Skeletal muscle satellite cell (primary cell): ENCODE measurements around the gene TRNT1. TPM values are rescaled to one million over a fixed set of nuclear protein-coding genes. Genes with fewer than 3 reads are reported as not detected.

Experiments
- H3K27me3 ChIP-seq: 2 replicates; pipeline ENCODE4 v1.7.0; 2013; ENCODE audit warnings: low read length; ENCODE audit not compliant: control insufficient read depth, insufficient read depth
- H3K36me3 ChIP-seq: 2 replicates; pipeline ENCODE4 v1.7.0; 2013; ENCODE audit warnings: mild to moderate bottlenecking, control low read depth, low read length; ENCODE audit not compliant: insufficient read depth
- H3K4me1 ChIP-seq: 2 replicates; pipeline ENCODE4 v1.7.0; 2013; ENCODE audit warnings: low read length; ENCODE audit not compliant: control insufficient read depth, insufficient read depth
- H3K4me2 ChIP-seq: 2 replicates; pipeline ENCODE4 v1.7.0; 2013; ENCODE audit warnings: mild to moderate bottlenecking, low read length
- H3K4me3 ChIP-seq: 2 replicates; pipeline ENCODE4 v1.7.0; 2013; ENCODE audit warnings: low read length
- H3K9ac ChIP-seq: 2 replicates; pipeline ENCODE4 v1.7.0; 2013; ENCODE audit warnings: mild to moderate bottlenecking, low read depth, low read length, moderate library complexity
- H3K9me3 ChIP-seq: replicated peaks from 2 replicates; pipeline ENCODE4 v1.7.0; 2013; ENCODE audit warnings: mild to moderate bottlenecking, control low read depth, low read length
- small RNA-seq: library from RNA; depleted of rRNA; stranded (forward); fragments of <200 nt; gene quantifications from one replicate; pipeline ENCODE3, GENCODE V24; 2012

The TRNT1 gene

GRCh38 chr3:3184876-3185275 lies 58.1 kb downstream of the TRNT1 start:
- Histone ChIP-seq H3K9ac (no peak overlapping the region), H3K4me1 (peaks cover 6% of the 10 kb centered on the region), H3K36me3 (no peaks in the 10 kb centered on the region), H3K27me3 (no peaks in the 10 kb centered on the region), H3K4me2 (no peak overlapping the region), H3K4me3 (no peak overlapping the region), H3K9me3 (no peaks in the 10 kb centered on the region)

DNA sequence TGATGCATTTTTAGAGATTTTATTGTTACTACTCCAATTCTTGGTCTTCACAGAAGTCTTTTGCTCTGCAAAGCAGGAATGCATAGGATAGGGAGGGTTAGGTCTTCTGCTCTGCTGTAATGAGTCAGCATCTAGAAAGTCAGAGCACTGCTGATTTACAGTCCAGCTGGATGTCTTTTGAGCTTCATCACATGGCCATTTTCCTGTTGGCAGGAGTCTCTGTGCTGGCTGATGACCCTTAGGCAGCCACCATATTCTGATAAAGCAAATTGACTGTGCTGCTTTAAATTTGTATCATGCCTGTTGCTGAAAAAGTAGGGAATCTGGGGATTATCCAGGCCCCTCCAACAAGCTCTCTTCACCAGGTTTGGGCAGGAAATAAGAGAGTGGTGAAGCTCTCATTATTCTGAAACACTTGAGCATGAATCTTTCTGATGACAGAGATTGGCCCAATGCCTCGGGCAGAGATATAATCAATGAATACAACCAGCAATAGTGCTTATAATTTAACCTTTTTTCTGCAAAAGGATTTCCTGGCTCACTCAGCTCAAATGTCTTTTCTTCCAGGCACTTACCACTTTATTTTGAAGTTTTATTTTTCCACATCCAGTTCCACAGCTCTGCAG lies 62.5 kb downstream of the TRNT1 start:
- no peaks in the 10 kb centered on the region for H3K9me3 ChIP-seq
- H3K9ac ChIP-seq = no peak overlapping the region
- H3K4me3 ChIP-seq = no peak overlapping the region
- no peaks in the 10 kb centered on the region for H3K4me1 ChIP-seq
- no peak overlapping the region for H3K4me2 ChIP-seq
- peaks cover 6% of the 10 kb centered on the region for H3K27me3 ChIP-seq
- H3K36me3 ChIP-seq = no peaks in the 10 kb centered on the region

DNA sequence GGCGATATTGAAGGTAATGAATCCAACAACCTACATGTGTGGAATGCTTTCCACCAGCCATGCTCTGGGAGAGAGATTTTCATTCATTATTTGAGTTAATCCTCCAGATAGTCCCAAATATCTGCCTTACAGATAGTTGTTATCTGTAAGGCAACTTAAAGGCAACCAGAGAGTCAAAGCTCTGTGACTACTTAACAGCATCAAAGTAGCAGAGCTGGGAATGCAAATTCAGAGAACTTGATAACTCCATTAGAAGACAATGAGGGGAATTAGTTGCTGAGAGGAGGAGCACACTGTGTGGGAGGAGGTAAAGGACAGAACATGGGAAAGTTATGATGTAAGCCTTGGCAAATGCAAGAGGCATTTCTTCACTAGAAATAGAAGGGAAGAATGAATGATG lies 63.2 kb downstream of the TRNT1 start:
- Histone ChIP-seq H3K4me3 (no peak overlapping the region), H3K4me1 (no peaks in the 10 kb centered on the region), H3K9me3 (no peaks in the 10 kb centered on the region), H3K4me2 (no peak overlapping the region), H3K36me3 (no peaks in the 10 kb centered on the region), H3K27me3 (peaks cover 6% of the 10 kb centered on the region), H3K9ac (no peak overlapping the region)

- H3K9me3 ChIP-seq = no peaks in the 10 kb centered on the region
- H3K4me3 ChIP-seq = no peak overlapping the region
- H3K4me2 ChIP-seq = no peak overlapping the region
- H3K36me3 ChIP-seq = no peaks in the 10 kb centered on the region
- H3K4me1 ChIP-seq = no peaks in the 10 kb centered on the region
- no peak overlapping the region for H3K9ac ChIP-seq
- peaks cover 11% of the 10 kb centered on the region for H3K27me3 ChIP-seq
These were observed 65.0 kb downstream of the TRNT1 start for GRCh38 chr3:3191675-3192285.

DNA sequence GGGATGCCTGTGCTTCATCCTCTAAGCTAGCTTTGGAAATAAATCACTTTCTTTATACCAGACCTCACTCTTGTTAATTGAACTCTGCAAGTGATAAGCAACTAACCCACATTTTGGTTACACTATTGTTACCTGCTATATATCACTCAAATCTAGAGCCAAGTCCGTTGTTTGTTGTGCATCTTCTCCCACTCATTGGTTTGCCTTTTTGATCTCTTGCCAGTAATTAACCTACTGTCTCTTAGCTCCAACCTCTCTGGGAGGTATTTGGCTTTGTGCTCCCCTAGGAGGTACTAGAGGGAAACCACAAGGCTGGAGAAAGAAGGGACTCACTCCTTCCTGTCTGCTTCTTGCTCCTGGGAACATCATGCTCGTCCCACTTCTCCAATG lies 65.5 kb downstream of the TRNT1 start:
- H3K36me3 ChIP-seq = no peaks in the 10 kb centered on the region
- no peaks in the 10 kb centered on the region for H3K4me1 ChIP-seq
- no peaks in the 10 kb centered on the region for H3K9me3 ChIP-seq
- no peak overlapping the region for H3K4me3 ChIP-seq
- no peak overlapping the region for H3K4me2 ChIP-seq
- no peak overlapping the region for H3K9ac ChIP-seq
- H3K27me3 ChIP-seq = peaks cover 11% of the 10 kb centered on the region

DNA sequence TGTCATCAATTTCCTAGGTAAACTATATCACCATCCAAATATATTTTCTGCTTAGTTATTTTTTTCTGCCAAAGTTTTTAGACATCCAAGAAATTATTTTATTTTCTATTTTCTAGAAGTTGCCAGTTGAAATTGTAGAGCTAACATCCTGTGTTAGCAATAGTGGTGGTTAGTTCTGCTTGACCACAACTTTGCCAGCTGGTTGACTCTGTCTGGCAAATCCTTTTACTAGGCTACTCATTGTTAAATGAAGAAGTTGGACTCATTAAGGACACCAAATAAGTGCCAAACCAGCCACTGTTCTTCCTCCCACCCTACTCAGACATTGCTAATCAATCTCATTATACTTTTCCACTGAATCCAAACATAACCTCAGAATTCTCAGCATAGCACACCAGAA lies 68.1 kb downstream of the TRNT1 start:
- Histone ChIP-seq H3K4me1 (no peaks in the 10 kb centered on the region), H3K27me3 (peaks cover 20% of the 10 kb centered on the region), H3K36me3 (no peaks in the 10 kb centered on the region), H3K9me3 (no peaks in the 10 kb centered on the region), H3K4me3 (no peak overlapping the region), H3K9ac (no peak overlapping the region), H3K4me2 (no peak overlapping the region)

DNA sequence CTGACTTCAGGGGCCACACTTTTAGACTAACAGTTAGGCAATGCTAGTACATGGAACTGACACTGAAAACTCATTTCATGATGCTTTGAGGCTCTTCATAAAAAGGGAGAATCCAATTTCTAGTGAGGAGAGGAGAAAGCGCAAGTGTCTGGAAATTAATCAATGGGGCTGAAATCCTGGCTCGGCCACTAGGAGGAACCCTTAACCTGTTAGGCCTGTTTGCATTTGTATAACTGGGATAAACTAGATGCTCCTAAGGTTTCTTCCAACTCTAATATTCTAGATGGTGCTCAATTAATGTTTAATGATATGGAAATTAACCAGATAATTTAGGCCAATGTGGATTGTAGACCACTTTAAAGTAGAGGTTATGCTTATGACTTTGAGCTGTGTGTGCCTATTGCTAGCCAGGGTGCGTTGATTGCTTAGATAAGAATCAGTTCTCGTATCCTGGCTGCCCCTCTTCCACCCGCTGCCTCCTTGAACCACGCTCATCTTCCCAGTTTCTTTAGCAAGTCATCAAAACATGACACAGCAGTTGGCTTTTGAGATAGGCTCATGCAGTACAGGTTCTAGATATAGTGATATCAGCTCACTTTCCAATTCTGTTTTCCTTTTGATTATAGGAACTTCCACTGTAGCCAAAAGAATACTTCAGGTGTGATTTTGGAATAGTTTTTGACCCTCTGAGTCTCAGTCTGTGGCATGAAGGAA lies 69.6 kb downstream of the TRNT1 start:
- no peaks in the 10 kb centered on the region for H3K9me3 ChIP-seq
- peaks cover 20% of the 10 kb centered on the region for H3K27me3 ChIP-seq
- H3K4me3 ChIP-seq = no peak overlapping the region
- H3K4me1 ChIP-seq = no peaks in the 10 kb centered on the region
- no peak overlapping the region for H3K9ac ChIP-seq
- no peaks in the 10 kb centered on the region for H3K36me3 ChIP-seq
- no peak overlapping the region for H3K4me2 ChIP-seq

Small RNA genes within 50 kb of the gene (small RNA-seq; reads per million reads assigned to genes)
- not detected for gene RF00416
